Keratinocyte (primary cell): Measurements from ENCODE around the gene BBOX1. TPM values are rescaled to one million over a fixed set of nuclear protein-coding genes. Genes with fewer than 3 reads are reported as not detected.

ENCODE experiments used
- DNase-seq: peaks from one replicate; pipeline ENCODE4 v3.0.0-alpha.2; 2011; ENCODE audit warnings: low read depth, missing footprints, low spot score
- FAIRE-seq: peaks from 2 replicates; lab custom pipeline; 2011; peaks lifted over from hg19 to GRCh38; lab: Jason Lieb, UNC
- H2AFZ ChIP-seq: 2 replicates; pipeline ENCODE4 v1.6.0; 2012; ENCODE audit warnings: low read length, control low read depth, inconsistent platforms; ENCODE audit not compliant: control insufficient read depth
- H3K27ac ChIP-seq: 2 replicates; pipeline ENCODE4 v1.5.1; 2011; ENCODE audit warnings: low read length; ENCODE audit not compliant: control insufficient read depth, insufficient read depth
- H3K27me3 ChIP-seq: 3 replicates; pipeline ENCODE4 v1.6.0; 2011; ENCODE audit warnings: low read length; ENCODE audit not compliant: control insufficient read depth, insufficient read depth; ENCODE audit errors: extremely low read depth
- H3K36me3 ChIP-seq, 2 experiments: 2 replicates in 1 of 2; 3 replicates in 1 of 2; pipeline ENCODE4 v1.5.1; 2011; ENCODE audit warnings: low read length in 2 of 2, mild to moderate bottlenecking in 1 of 2; ENCODE audit not compliant: control insufficient read depth in 2 of 2, insufficient read depth in 2 of 2; ENCODE audit errors: extremely low read depth in 1 of 2
- H3K4me1 ChIP-seq: 3 replicates; pipeline ENCODE4 v1.5.1; 2011; ENCODE audit warnings: low read length; ENCODE audit not compliant: control insufficient read depth, insufficient read depth; ENCODE audit errors: extremely low read depth
- H3K4me2 ChIP-seq: 3 replicates; pipeline ENCODE4 v1.6.0; 2011; ENCODE audit warnings: low read depth, low read length; ENCODE audit not compliant: control insufficient read depth, insufficient read depth; ENCODE audit errors: extremely low read depth
- H3K4me3 ChIP-seq, 3 experiments: fragments of 200-600 bp in 1 of 3; sonication (generic) in 1 of 3; 2 replicates in 2 of 3; 3 replicates in 1 of 3; pipeline ENCODE4 v1.5.1; 2011 to 2016; ENCODE audit warnings: low read length in 3 of 3, mild to moderate bottlenecking in 3 of 3, control low read depth in 2 of 3, inconsistent platforms in 1 of 3, low read depth in 1 of 3, mixed read lengths in 1 of 3, mixed run types in 1 of 3, moderate library complexity in 1 of 3; ENCODE audit not compliant: control insufficient read depth in 2 of 3, insufficient read depth in 2 of 3; ENCODE audit errors: extremely low read depth in 1 of 3
- H3K79me2 ChIP-seq: 2 replicates; pipeline ENCODE4 v1.6.0; 2012; ENCODE audit warnings: low read length; ENCODE audit not compliant: control insufficient read depth, insufficient read depth
- H3K9ac ChIP-seq: 3 replicates; pipeline ENCODE4 v1.6.0; 2011; ENCODE audit warnings: low read length; ENCODE audit not compliant: control insufficient read depth, insufficient read depth; ENCODE audit errors: extremely low read depth
- H3K9me1 ChIP-seq: 3 replicates; pipeline ENCODE4 v1.6.0; 2011; ENCODE audit warnings: low read length; ENCODE audit not compliant: control insufficient read depth, insufficient read depth; ENCODE audit errors: extremely low read depth
- H3K9me3 ChIP-seq: 2 replicates; pipeline ENCODE4 v1.5.1; 2012; ENCODE audit warnings: low read depth, low read length; ENCODE audit not compliant: control insufficient read depth
- H4K20me1 ChIP-seq: 3 replicates; pipeline ENCODE4 v1.6.0; 2011; ENCODE audit warnings: low read length; ENCODE audit not compliant: control insufficient read depth, insufficient read depth; ENCODE audit errors: extremely low read depth
- EZH2 ChIP-seq: IDR thresholded peaks from one replicate; pipeline ENCODE4 v1.6.1; 2012; ENCODE audit warnings: inconsistent platforms, mild to moderate bottlenecking, low read length, moderate library complexity
- dilution Hi-C: fragments of 300-500 bp; cut with MboI; formaldehyde crosslinking; loops from one replicate; pipeline ENCODE4 v1.7.0; 2020; ENCODE audit warnings: low sequenced_read_pairs; ENCODE audit not compliant: extremely low pct_ligation_motif_present
- polyA plus RNA-seq, 5 experiments: library from polyadenylated mRNA; depleted of rRNA in 3 of 5; stranded (reverse) in 3 of 5; stranded (forward) in 1 of 5; unstranded in 1 of 5; fragments of >200 nt; gene quantifications; 1 replicate in 1 of 5; 2 replicates in 3 of 5; 3 replicates in 1 of 5; pipeline versions ENCODE4 v1.2.1 to v1.2.3, GENCODE V29; 2011 to 2012; ENCODE audit warnings: missing spikeins in 2 of 5, low read depth in 1 of 5, low replicate concordance in 1 of 5
- TF ChIP-seq, protein P1 (sequence below), 3 experiments: IDR thresholded peaks in 1 of 3; conservative IDR thresholded peaks in 1 of 3; optimal IDR thresholded peaks in 1 of 3; 2 replicates in 2 of 3; 3 replicates in 1 of 3; pipeline versions ENCODE3 to v1.5.1; 2011; ENCODE audit warnings: low read length in 3 of 3, mild to moderate bottlenecking in 3 of 3, moderate library complexity in 2 of 3, control low read depth in 1 of 3, inconsistent platforms in 1 of 3; ENCODE audit not compliant: insufficient read depth in 2 of 3; ENCODE audit errors: extremely low read depth in 1 of 3

BBOX1 gene
- polyA plus RNA-seq, 1 donor (not counting 4 experiments of a cell fraction or from before 2014, with no cell fraction given), result 2.4 TPM

DNA sequence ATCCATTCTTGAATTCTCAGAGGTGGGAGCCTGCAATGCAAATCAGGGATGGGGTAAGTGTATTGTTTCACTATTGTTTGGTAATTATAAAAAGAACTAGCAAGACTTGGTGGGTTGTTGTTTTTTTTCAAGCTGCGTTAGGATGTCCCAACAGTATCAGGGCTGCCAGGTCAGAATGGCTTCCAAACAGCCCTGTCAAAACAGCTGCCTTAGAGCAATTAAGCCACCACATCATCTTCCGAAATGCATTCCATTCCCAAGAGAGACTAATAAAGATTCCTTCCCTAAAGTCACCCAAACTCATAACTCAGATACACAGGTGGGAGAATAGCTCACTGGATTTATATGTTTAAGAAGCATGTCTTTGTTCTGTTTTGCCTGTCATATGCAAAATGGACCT is 23.5 kb downstream of the BBOX1 start:
- Histone ChIP-seq H3K79me2 (no peaks in the 10 kb centered on the region), H3K4me3 (no peak overlapping the region), H3K4me1 (no peaks in the 10 kb centered on the region), H2AFZ (no peak overlapping the region), H3K4me2 (no peak overlapping the region), H4K20me1 (no peaks in the 10 kb centered on the region), H3K9ac (no peak overlapping the region), H3K36me3 (no peaks in the 10 kb centered on the region), H3K9me3 (no peaks in the 10 kb centered on the region), H3K27ac (no peak overlapping the region), H3K27me3 (no peaks in the 10 kb centered on the region), H3K9me1 (no peaks in the 10 kb centered on the region)
- no peak for FAIRE-seq
- dilution Hi-C loops, result no loop called here
- no peak for TF ChIP-seq EZH2
- TF ChIP-seq, protein P1, sequence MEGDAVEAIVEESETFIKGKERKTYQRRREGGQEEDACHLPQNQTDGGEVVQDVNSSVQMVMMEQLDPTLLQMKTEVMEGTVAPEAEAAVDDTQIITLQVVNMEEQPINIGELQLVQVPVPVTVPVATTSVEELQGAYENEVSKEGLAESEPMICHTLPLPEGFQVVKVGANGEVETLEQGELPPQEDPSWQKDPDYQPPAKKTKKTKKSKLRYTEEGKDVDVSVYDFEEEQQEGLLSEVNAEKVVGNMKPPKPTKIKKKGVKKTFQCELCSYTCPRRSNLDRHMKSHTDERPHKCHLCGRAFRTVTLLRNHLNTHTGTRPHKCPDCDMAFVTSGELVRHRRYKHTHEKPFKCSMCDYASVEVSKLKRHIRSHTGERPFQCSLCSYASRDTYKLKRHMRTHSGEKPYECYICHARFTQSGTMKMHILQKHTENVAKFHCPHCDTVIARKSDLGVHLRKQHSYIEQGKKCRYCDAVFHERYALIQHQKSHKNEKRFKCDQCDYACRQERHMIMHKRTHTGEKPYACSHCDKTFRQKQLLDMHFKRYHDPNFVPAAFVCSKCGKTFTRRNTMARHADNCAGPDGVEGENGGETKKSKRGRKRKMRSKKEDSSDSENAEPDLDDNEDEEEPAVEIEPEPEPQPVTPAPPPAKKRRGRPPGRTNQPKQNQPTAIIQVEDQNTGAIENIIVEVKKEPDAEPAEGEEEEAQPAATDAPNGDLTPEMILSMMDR (optimal IDR thresholded peaks at IDR 0.05 in 1 of 3, IDR thresholded peaks at IDR 0.05 in 1 of 3, conservative IDR thresholded peaks at IDR 0.05 in 1 of 3; ENCODE audit: extremely low read depth in 1 of 3, insufficient read depth in 2 of 3, low read length in 3 of 3), result no peak
- no peak for DNase-seq

DNA sequence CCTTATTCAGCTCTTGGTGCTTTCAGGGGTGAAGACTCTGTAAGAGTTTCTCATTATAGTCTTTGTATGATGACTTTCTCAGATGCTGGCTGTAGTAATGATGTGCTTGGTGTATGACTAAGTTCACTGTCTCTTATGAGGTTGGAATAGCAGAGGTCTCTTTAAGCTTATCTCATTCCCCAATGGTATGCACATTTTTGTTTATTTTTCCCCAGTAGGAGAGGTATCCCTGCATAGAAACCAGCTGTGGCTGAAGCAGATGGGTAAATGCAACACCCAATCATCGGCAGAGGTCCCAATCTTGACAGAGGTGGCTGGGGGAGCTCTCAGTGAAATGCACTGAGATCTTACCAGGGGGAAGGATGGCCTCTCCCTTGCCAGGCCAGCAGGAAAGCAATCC is 34.6 kb downstream of the BBOX1 start:
- FAIRE-seq (no peak), DNase-seq (no peak)
- no peak overlapping the region for H2AFZ ChIP-seq
- H3K27me3 ChIP-seq, result no peaks in the 10 kb centered on the region
- dilution Hi-C loops, result no loop called here
- no peak overlapping the region for H3K4me3 ChIP-seq
- H3K9ac ChIP-seq, result no peak overlapping the region
- H3K79me2 ChIP-seq, result no peaks in the 10 kb centered on the region
- no peaks in the 10 kb centered on the region for H3K9me3 ChIP-seq
- H4K20me1 ChIP-seq, result no peaks in the 10 kb centered on the region
- H3K27ac ChIP-seq, result no peak overlapping the region
- H3K36me3 ChIP-seq, result no peaks in the 10 kb centered on the region
- H3K4me1 ChIP-seq, result no peaks in the 10 kb centered on the region
- H3K4me2 ChIP-seq, result no peak overlapping the region
- H3K9me1 ChIP-seq, result no peaks in the 10 kb centered on the region
- TF ChIP-seq EZH2, result no peak
- TF ChIP-seq, protein P1 (optimal IDR thresholded peaks at IDR 0.05 in 1 of 3, IDR thresholded peaks at IDR 0.05 in 1 of 3, conservative IDR thresholded peaks at IDR 0.05 in 1 of 3; ENCODE audit: extremely low read depth in 1 of 3, insufficient read depth in 2 of 3, low read length in 3 of 3), result no peak
